T-cell (primary cell): Measurements from ENCODE around the gene COL6A5. TPM values are rescaled to one million over a fixed set of nuclear protein-coding genes. Genes with fewer than 3 reads are reported as not detected.
"Not testable (repeated sequence)": the region's sequence is repeated elsewhere in the genome, so short reads cannot be mapped to it uniquely, and the experiment has no call there.

Experiments used
- ATAC-seq, 4 experiments: fragments of 200-7000 bp in 3 of 4; fragments of 150-1000 bp in 1 of 4; cut with Tn5 transposase; replicated peaks in 1 of 4; 1 replicate in 3 of 4; 2 replicates in 1 of 4; pipeline ENCODE4 v1.10.0; 2021; ENCODE audit warnings: moderate library complexity in 3 of 4, mild to moderate bottlenecking in 2 of 4, moderate number of reproducible peaks in 1 of 4
- CTCF ChIA-PET, 2 donors: fragments of 300-600 bp; sonication (Branson Sonifier 250); formaldehyde crosslinking; loops; one replicate each; lab custom pipeline; 2022; ENCODE audit warnings: antibody characterized with exemption in 2 of 2; lab: Charles Lee
- POLR2A ChIA-PET, 2 donors: fragments of 300-600 bp; sonication (Branson Sonifier 250); formaldehyde crosslinking; loops; one replicate each; lab custom pipeline; 2022; ENCODE audit warnings: antibody characterized with exemption in 2 of 2; lab: Charles Lee
- DNase-seq, 35 experiments: peaks; one replicate each; pipeline versions ENCODE4 v3.0.0 to v3.0.0-alpha.2; 2013 to 2023
- H3K27ac ChIP-seq: one replicate; pipeline ENCODE4 v1.5.1; 2013; ENCODE audit warnings: low read length
- H3K27me3 ChIP-seq, 2 experiments: replicated peaks in 1 of 2; 1 replicate in 1 of 2; 2 replicates in 1 of 2; pipeline versions ENCODE4 v1.6.1 to v1.7.0; 2013; ENCODE audit warnings: low read length in 1 of 2, mixed read lengths in 1 of 2; ENCODE audit not compliant: control insufficient read depth in 2 of 2, insufficient read depth in 2 of 2; ENCODE audit errors: extremely low read depth in 1 of 2
- H3K36me3 ChIP-seq, 2 donors: 1 replicate in 1 of 2; 2 replicates in 1 of 2; pipeline versions ENCODE4 v1.6.1 to v1.7.0; 2013; ENCODE audit warnings: low read length in 1 of 2; ENCODE audit not compliant: control insufficient read depth in 2 of 2, insufficient read depth in 1 of 2; ENCODE audit errors: extremely low read depth in 1 of 2
- H3K4me1 ChIP-seq, 2 experiments: 1 replicate in 1 of 2; 2 replicates in 1 of 2; pipeline versions ENCODE4 v1.6.1 to v1.7.0; 2013; ENCODE audit warnings: low read length in 2 of 2, mixed read lengths in 1 of 2; ENCODE audit not compliant: insufficient read depth in 2 of 2, control insufficient read depth in 1 of 2; ENCODE audit errors: extremely low read depth in 1 of 2
- H3K4me3 ChIP-seq, 2 donors: 1 replicate in 1 of 2; 2 replicates in 1 of 2; pipeline versions ENCODE4 v1.5.1 to v1.7.0; 2013; ENCODE audit warnings: mild to moderate bottlenecking in 2 of 2, low read length in 1 of 2, moderate library complexity in 1 of 2; ENCODE audit not compliant: control insufficient read depth in 1 of 2; ENCODE audit errors: extremely low read depth in 1 of 2
- H3K9me3 ChIP-seq: 2 replicates; pipeline ENCODE4 v1.7.0; 2013
- H3K27ac Mint-ChIP-seq, 2 donors: one replicate each; pipeline ENCODE4 v1.8.0; 2020 to 2021; ENCODE audit warnings: mild to moderate bottlenecking in 2 of 2, mixed read lengths in 2 of 2
- H3K27me3 Mint-ChIP-seq, 2 donors: one replicate each; pipeline ENCODE4 v1.8.0; 2021 to 2022; ENCODE audit warnings: mixed read lengths in 2 of 2
- H3K36me3 Mint-ChIP-seq: one replicate; pipeline ENCODE4 v1.8.0; 2021; ENCODE audit warnings: mixed read lengths
- H3K4me1 Mint-ChIP-seq, 3 donors: one replicate each; pipeline ENCODE4 v1.8.0; 2020 to 2022; ENCODE audit warnings: mixed read lengths in 3 of 3, mild to moderate bottlenecking in 1 of 3
- H3K4me3 Mint-ChIP-seq, 3 donors: one replicate each; pipeline ENCODE4 v1.8.0; 2020 to 2022; ENCODE audit warnings: mild to moderate bottlenecking in 3 of 3, mixed read lengths in 3 of 3, moderate library complexity in 3 of 3
- H3K9me3 Mint-ChIP-seq, 3 donors: one replicate each; pipeline ENCODE4 v1.8.0; 2020 to 2022; ENCODE audit warnings: mixed read lengths in 3 of 3
- WGBS: methylation state at CpG from one replicate; pipeline ENCODE4 v1.1.5; 2013; ENCODE audit warnings: missing lambda C conversion rate; ENCODE audit not compliant: insufficient coverage; 5-methylcytosine and 5-hydroxymethylcytosine counted together
- total RNA-seq, 35 experiments: library from RNA in 6 of 35; stranded (reverse) in 6 of 35; fragments of 120-200 nt in 1 of 35; gene quantifications; one replicate each; pipeline versions ENCODE4 v1.2.1 to v1.2.4 and lab custom pipeline; 2013 to 2026

The COL6A5 gene
- total RNA-seq, 5 donors from 2014 or later (not counting 1 experiment from before 2014, with no cell fraction given): not detected

GRCh38 chr3:130442284-130442683 is 96.8 kb downstream of the COL6A5 start:
- no peak overlapping the region for H3K27ac Mint-ChIP-seq
- no CpG with 5 or more reads among the region's 1 CpG for WGBS
- Histone ChIP-seq H3K4me3 (no peak overlapping the region), H3K27ac (no peak overlapping the region), H3K27me3 (no peaks in the 10 kb centered on the region), H3K4me1 (no peaks in the 10 kb centered on the region), H3K9me3 (no peaks in the 10 kb centered on the region), H3K36me3 (no peaks in the 10 kb centered on the region)
- no peaks in the 10 kb centered on the region for H3K4me1 Mint-ChIP-seq
- ChIA-PET CTCF (no interaction called here), POLR2A (no interaction called here)
- H3K9me3 Mint-ChIP-seq: no peaks in the 10 kb centered on the region
- peaks cover 3 to 12% of the 10 kb centered on the region in 2 donors for H3K27me3 Mint-ChIP-seq
- DNase-seq (no peak), ATAC-seq (no peak)
- H3K36me3 Mint-ChIP-seq: no peaks in the 10 kb centered on the region
- no peak overlapping the region for H3K4me3 Mint-ChIP-seq

GRCh38 chr3:130446840-130447239 is 101.4 kb downstream of the COL6A5 start:
- ATAC-seq, H3K4me3 ChIP-seq, H3K4me1 Mint-ChIP-seq, H3K9me3 Mint-ChIP-seq, H3K4me1 ChIP-seq, H3K36me3 Mint-ChIP-seq, H3K9me3 ChIP-seq, H3K27me3 Mint-ChIP-seq, H3K27ac Mint-ChIP-seq, CTCF ChIA-PET, POLR2A ChIA-PET, H3K27me3 ChIP-seq, H3K4me3 Mint-ChIP-seq, DNase-seq, H3K36me3 ChIP-seq, H3K27ac ChIP-seq: not testable (repeated sequence)
- no CpG with 5 or more reads among the region's 6 CpGs for WGBS

DNA sequence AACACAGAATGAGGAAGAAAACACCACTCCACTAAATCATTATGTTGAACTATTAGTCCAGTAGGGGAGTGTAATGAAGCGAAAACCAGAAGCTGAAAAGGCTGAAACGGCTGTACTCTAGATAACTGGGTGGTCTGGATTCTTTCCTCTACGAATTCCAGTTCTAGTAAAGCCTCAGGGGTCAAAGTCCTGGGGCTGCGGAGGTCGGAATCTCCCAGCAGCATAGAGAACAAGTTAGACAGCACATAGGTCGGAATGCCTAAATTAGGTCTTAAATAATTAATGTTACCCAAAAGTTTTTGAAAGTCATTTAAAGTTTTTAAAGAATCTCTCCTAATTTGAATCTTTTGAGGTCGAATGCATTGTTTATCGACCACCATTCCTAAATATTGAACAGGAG is 102.7 kb downstream of the COL6A5 start:
- H3K36me3 Mint-ChIP-seq, H3K27me3 ChIP-seq, H3K27me3 Mint-ChIP-seq, H3K4me3 Mint-ChIP-seq, CTCF ChIA-PET, H3K27ac ChIP-seq, H3K27ac Mint-ChIP-seq, H3K4me1 ChIP-seq, H3K36me3 ChIP-seq, DNase-seq, ATAC-seq, H3K4me1 Mint-ChIP-seq, H3K4me3 ChIP-seq, POLR2A ChIA-PET, H3K9me3 ChIP-seq: not testable (repeated sequence)
- 0% methylated on average over 1 of the region's 8 CpGs for WGBS
- H3K9me3 Mint-ChIP-seq: peaks cover 4 to 14% (median 6%) of the 10 kb centered on the region in 3 donors

- no CpG with 5 or more reads among the region's 1 CpG for WGBS
- ChIA-PET CTCF (no interaction called here), POLR2A (no interaction called here)
- no peaks in the 10 kb centered on the region for H3K4me1 Mint-ChIP-seq
- no peaks in the 10 kb centered on the region for H3K36me3 Mint-ChIP-seq
- no peak overlapping the region for H3K4me3 Mint-ChIP-seq
- no peak overlapping the region for H3K27ac Mint-ChIP-seq
- peaks cover 0 to 12% of the 10 kb centered on the region in 2 donors for H3K27me3 Mint-ChIP-seq
- Histone ChIP-seq H3K36me3 (no peaks in the 10 kb centered on the region), H3K4me3 (no peak overlapping the region), H3K27ac (no peak overlapping the region), H3K9me3 (no peaks in the 10 kb centered on the region), H3K4me1 (no peaks in the 10 kb centered on the region), H3K27me3 (no peaks in the 10 kb centered on the region)
- ATAC-seq (no peak), DNase-seq (no peak)
- H3K9me3 Mint-ChIP-seq: peaks cover 0 to 7% (median 1%) of the 10 kb centered on the region in 3 donors
These were observed 111.1 kb downstream of the COL6A5 start for GRCh38 chr3:130456540-130456939.

GRCh38 chr3:130457671-130458070 is 112.2 kb downstream of the COL6A5 start:
- Histone ChIP-seq H3K9me3 (no peaks in the 10 kb centered on the region), H3K27me3 (no peaks in the 10 kb centered on the region), H3K4me1 (no peaks in the 10 kb centered on the region), H3K27ac (no peak overlapping the region), H3K4me3 (no peak overlapping the region), H3K36me3 (no peaks in the 10 kb centered on the region)
- Mint-ChIP-seq H3K9me3 (peaks cover 0 to 2% (median 0%) of the 10 kb centered on the region in 3 donors), H3K4me1 (no peaks in the 10 kb centered on the region), H3K27ac (no peak overlapping the region), H3K36me3 (no peaks in the 10 kb centered on the region), H3K27me3 (peaks cover 0 to 12% of the 10 kb centered on the region in 2 donors), H3K4me3 (no peak overlapping the region)
- ATAC-seq (no peak), DNase-seq (no peak)
- WGBS: no CpG with 5 or more reads among the region's 1 CpG
- POLR2A ChIA-PET: no interaction called here
- CTCF ChIA-PET: no interaction called here

DNA sequence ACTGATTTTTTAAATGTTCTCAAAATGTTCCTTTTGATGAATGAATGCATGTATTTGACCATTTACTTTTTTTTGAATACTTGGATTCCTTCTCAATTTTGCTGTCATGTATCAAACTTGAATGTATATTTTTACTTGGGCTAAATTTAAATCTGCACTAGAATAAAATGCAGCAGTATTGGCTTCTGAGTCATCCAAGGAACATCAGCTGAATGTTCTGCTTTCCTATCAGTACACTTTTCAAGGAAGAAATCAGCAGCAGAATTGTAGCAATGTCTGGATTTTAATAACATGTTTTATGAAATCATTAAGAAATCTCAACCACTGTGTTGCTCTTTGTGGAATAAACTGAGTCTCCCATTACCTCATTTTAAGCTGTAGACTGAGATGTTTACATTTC is 114.5 kb downstream of the COL6A5 start:
- H3K9me3 ChIP-seq: no peaks in the 10 kb centered on the region
- Mint-ChIP-seq H3K4me3 (no peak overlapping the region), H3K27me3 (peaks cover 3 to 15% of the 10 kb centered on the region in 2 donors), H3K4me1 (no peaks in the 10 kb centered on the region), H3K27ac (no peak overlapping the region), H3K9me3 (no peaks in the 10 kb centered on the region), H3K36me3 (no peaks in the 10 kb centered on the region)
- no peaks in the 10 kb centered on the region for H3K27me3 ChIP-seq
- no peaks in the 10 kb centered on the region for H3K36me3 ChIP-seq
- ChIA-PET POLR2A (no interaction called here), CTCF (no interaction called here)
- ATAC-seq: no peak
- H3K4me3 ChIP-seq: no peak overlapping the region
- no peaks in the 10 kb centered on the region for H3K4me1 ChIP-seq
- no peak for DNase-seq
- H3K27ac ChIP-seq: no peak overlapping the region

DNA sequence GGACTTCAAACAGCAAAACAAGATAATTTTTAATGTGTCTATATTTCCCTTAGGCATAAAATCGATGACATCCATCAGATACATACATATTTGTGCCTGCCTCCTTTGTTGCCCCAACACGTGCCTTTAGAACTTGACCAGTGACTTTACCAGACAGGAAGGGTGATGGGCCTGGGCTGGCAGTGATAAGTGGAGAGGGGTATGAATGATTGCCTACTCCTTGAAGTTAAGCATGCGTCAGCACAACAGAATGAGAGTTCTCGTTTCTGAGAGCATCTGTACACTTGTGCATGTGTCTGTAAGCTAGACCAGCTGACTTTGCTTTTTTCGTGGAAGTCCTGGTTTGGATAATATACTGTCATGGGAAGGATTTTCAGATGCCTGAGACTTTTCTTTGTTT is 116.6 kb downstream of the COL6A5 start:
- ChIA-PET CTCF (no interaction called here), POLR2A (no interaction called here)
- no peak overlapping the region for H3K27ac Mint-ChIP-seq
- DNase-seq (no peak), ATAC-seq (no peak)
- H3K4me1 ChIP-seq: no peaks in the 10 kb centered on the region
- no peaks in the 10 kb centered on the region for H3K36me3 ChIP-seq
- H3K4me3 ChIP-seq: no peak overlapping the region
- no peaks in the 10 kb centered on the region for H3K27me3 ChIP-seq
- WGBS: 52% methylated on average over 2 of the region's 5 CpGs
- no peaks in the 10 kb centered on the region for H3K36me3 Mint-ChIP-seq
- H3K4me1 Mint-ChIP-seq: no peaks in the 10 kb centered on the region
- H3K9me3 Mint-ChIP-seq: no peaks in the 10 kb centered on the region
- no peaks in the 10 kb centered on the region for H3K9me3 ChIP-seq
- H3K27me3 Mint-ChIP-seq: peaks cover 6 to 27% of the 10 kb centered on the region in 2 donors
- no peak overlapping the region for H3K27ac ChIP-seq
- no peak overlapping the region for H3K4me3 Mint-ChIP-seq
